SKM-1 (cell line): ENCODE results near the gene NT5C2.
"Not testable (repeated sequence)": the region's sequence is repeated elsewhere in the genome, so short reads cannot be mapped to it uniquely, and the experiment has no call there.

Experiments
- DNase-seq: peaks from one replicate; lab custom pipeline; 2025; ENCODE audit not compliant: unreplicated experiment; lab: John Stamatoyannopoulos, UW

The NT5C2 gene

GRCh38 chr10:103167554-103167953 is 25.5 kb downstream of the NT5C2 start:
- not testable (repeated sequence) for DNase-seq

- DNase-seq, result no peak
Observed at GRCh38 chr10:103166523-103166922, 26.5 kb downstream of the NT5C2 start.

DNA sequence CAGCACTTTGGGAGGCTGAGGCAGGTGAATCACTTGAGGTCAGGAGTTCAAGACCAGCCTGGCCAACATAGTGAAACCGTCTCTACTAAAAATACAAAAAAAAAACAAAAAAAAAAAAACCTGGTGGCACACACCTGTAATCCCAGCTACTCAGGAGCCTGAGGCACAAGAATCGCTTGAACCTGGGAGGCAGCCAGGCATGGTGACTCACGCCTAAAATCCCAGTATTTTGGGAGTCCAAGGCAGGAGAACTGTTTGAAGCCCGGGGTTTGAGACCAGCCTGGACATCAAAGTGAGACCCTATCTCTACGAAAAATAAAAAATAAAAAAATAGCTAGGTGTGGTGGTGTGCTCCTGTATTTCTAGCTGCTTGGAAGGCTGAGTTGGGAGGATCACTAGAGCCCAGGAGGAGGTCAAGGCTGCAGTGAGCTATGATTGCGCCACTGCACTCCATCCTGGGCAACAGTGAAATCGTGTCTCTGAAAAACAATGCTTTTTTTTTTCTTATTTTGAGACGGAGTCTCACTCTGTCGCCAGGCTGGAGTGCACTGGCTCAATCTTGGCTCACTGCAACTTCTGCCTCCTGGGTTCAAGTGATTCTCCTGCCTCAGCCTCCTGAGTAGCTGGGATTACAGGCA is 29.2 kb downstream of the NT5C2 start:
- not testable (repeated sequence) for DNase-seq

DNA sequence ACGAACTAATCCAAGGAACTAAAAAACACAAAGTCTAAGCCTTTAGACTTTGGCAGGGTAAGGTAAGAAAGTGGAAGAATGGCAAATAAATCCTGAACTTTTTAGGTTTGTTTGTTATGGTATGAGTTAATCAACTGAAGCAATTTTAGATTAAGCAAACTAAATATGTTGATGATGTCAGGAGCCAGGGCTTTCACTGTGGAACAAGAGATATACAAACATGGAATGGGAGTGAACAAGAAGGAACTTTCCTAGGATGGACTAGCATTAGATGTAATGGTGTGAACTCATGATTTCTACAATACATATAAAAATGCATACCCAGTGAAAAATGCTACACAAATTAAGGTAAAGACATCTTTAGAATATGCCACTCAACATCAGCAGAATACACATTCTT is 35.8 kb downstream of the NT5C2 start:
- DNase-seq, result no peak

GRCh38 chr10:103155471-103156085 is 37.5 kb downstream of the NT5C2 start:
- no peak for DNase-seq

- DNase-seq, result no peak
Observed at GRCh38 chr10:103154521-103155299, 38.4 kb downstream of the NT5C2 start.

DNA sequence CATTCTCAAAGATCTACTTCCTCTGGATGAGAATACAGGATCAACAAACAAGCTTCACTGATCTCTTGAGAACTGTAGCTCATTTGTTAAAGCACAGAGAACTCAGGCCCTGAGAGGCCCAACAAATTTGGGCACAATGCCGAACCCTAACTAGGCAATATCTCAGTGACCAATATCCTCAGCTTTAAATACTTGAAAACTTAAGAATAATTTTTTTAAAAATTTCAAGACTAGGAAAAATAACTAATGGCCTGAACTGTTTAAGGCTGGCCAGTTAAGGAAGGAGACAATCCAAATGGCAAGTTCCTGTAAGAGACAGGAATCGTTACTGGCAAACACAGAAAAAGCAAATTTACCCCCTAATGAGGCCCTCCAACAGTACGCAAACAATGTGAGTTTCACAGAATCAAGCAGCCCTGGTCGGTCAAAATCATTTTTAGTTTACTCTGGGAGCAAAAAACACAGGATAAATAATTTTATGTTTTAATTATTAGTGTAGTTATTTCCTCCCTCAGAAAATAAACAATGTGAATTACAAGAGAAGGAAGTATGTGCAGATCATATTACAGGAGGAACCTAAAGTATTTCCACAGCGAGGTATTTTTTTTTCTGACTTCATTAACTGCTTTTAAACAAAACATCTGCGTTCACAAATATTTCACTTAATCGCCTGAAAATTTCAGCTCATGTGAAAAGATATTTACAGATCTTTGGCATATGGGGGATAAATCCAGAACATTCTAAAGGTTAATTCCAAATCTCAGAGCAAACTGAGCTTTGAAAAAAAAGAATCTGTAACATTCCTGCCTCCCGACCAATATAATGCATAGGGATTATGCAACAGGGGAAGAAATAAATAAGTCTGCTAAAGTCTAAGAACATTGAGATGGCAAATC is 39.5 kb downstream of the NT5C2 start:
- DNase-seq, result no peak

GRCh38 chr10:103149991-103150622 is 43.0 kb downstream of the NT5C2 start:
- no peak for DNase-seq

DNA sequence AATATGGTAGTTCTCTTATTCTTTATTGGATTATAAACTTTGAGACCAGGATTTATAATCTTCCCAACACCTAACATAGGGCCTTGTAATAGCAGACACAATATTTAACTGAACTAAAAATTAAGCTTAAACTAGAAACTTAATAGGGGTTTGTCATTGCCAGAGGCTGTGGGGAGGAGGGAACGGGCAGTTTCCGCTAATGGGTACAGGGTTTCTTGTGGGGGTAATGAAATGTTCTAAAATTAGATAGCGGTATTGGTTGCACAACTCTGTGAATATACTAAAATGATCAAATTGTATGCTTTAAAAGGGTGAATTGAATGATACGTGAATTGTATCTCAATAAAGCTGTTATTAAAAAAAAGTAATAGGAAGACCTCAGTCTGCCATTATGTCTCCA is 45.4 kb downstream of the NT5C2 start:
- DNase-seq, result no peak

DNA sequence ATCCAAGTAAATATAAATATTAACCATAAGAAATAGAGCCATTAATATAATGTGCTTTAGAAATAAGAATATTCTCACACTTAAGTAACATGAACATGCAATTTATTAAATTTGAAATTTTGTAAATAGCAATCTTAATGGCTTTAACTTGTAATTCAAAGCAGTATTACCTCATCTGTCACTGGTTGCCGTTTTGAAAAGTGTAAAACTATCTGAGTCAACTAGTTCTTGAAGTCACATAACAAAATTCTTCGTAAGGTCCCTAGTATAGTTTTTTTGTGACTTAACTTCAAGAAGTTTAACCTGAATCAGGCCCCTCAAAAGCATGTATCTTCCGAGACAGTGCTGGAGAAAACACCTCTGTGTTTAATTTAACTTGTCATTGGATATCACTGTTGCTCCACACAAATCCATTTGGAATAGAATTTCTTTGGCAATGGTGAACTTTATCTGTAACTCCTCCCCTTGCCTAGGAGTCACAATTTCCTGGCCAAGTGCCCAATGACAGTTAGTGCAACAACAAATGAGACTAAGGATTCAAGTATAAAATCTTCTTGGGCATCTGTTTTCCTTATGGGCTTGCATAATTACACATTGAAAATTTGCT is 47.1 kb downstream of the NT5C2 start:
- DNase-seq, result no peak

DNA sequence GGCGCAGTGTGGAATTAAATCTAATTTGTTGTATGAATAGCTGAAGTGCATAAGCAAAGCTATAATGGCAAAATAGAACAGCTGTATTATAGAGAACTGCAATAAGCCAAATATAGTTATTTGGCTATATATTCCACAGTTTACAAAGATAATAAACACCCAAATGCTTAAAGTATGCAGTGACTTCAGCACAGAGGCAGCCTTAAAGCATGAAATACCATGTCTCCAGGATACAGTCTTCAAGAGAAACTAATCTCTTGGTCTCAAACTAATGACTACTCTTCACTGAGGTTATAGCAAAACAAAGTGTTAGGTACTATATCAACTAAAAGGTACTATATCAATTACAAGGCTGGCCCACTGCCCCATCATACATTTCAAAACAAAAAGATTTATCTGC is 48.0 kb downstream of the NT5C2 start:
- no peak for DNase-seq

DNA sequence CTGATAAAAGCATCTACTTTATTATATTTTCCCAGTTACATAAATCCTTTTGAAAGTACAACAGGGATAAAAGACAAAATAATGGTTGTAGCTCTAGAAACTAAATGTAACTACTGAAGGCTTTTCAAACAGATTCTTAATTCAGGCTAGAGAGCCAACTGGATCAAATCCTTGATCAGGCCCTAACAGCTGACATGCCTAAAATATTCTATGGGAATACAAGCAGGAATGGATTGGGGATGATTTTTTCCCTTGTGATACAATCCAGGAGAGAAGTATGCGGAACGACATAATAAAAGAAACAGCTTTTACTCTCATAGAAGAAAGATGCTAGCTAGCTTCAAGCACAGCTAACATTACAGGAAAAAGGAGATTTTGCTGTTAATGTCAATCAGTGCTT is 49.0 kb downstream of the NT5C2 start:
- no peak for DNase-seq

GRCh38 chr10:103143641-103144040 is 49.4 kb downstream of the NT5C2 start:
- DNase-seq, result not testable (repeated sequence)

DNA sequence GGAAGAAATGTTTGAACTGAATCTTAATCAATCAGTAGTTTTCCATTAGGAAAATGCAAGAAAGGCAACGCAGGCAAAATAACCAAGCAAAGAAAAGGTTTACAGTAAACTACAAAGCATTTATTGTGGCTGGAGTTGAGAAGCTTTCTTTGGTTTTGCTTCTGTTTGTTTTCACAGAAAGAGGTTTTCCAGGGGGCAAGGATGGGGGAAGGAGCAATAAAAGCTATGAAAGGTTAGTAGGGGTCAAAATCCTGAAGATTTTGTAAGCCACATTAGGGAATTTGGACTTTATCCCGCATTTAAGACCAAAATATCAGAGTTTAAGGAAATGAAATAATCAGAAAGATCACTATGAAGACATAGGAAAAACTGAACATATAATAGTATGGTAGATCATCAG is 51.1 kb downstream of the NT5C2 start:
- no peak for DNase-seq

DNA sequence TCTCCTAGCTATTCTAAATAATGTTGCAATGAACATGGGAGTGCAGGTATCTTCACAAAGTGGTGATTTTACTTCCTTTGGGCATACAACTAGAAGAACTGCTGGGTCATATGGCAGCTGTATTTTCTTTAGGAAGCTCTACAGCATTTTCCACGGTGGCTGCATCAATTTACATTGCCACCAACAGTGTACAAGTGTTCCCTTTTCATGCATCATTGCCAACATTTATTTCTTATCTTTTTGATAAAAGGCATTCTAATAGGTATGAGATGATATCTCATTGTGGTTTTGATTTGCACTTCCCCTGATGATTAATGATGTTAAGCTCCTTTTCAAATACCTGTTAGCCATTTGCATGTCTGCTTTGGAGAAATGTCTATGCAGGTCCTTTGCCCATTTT is 52.6 kb downstream of the NT5C2 start:
- no peak for DNase-seq

- DNase-seq, result no peak
Observed at GRCh38 chr10:103139803-103140202, 53.3 kb downstream of the NT5C2 start.

DNA sequence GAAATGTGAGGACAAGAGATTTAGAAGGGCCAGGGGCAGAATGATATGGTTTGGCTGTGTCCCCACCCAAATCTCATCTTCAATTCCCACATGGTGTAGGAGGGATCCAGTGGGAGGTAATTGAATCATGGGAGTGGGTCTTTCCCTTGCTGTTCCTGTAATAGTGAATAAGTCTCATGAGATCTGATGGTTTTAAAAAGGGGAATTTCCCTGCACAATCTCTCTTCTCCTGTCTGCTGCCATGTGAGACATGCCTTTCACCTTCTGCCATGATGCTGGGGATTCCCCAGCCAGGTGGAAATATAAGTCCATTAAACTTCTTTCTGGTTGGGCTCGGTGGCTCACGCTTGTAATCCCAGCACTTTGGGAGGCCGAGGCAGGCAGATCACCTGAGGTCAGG is 57.9 kb downstream of the NT5C2 start:
- not testable (repeated sequence) for DNase-seq

GRCh38 chr10:103130910-103131309 is 62.2 kb downstream of the NT5C2 start:
- no peak for DNase-seq

DNA sequence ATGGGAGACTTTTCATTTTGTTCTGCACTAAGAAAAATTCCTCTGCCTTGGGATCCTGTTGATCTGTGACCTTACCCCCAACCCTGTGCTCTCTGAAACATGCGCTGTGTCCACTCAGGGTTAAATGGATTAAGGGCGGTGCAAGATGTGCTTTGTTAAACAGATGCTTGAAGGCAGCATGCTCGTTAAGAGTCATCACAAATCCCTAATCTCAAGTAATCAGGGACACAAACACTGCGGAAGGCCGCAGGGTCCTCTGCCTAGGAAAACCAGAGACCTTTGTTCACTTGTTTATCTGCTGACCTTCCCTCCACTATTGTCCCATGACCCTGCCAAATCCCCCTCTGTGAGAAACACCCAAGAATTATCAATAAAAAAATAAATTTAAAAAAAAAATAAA is 62.9 kb downstream of the NT5C2 start:
- not testable (repeated sequence) for DNase-seq

DNA sequence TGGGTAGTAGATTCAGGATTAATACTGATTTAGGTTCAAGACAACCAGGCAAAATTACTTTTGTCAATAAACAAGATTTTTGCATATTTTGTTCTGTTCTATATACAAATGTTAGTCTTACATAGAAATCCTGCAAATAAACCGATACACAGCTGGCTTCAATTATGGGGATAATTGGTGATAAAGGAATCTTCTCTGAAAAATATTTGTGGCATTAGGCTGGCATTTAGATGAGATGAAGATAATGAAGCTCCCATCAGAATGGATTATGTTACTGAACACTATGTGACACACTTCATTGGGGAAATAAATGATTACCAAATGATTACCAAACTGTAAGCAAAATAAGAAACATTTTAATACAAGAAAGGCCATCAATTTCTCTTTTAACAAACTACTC is 65.8 kb downstream of the NT5C2 start:
- no peak for DNase-seq
